NCI-H1105 (cell line): ENCODE results near the gene SLC10A2.
A peak's percentile ranks its signal among the peaks of the same experiment; 100 is the strongest.
"Not testable (repeated sequence)": the region's sequence is repeated elsewhere in the genome, so short reads cannot be mapped to it uniquely, and the experiment has no call there.

Source experiments
- DNase-seq: peaks from one replicate; lab custom pipeline; 2025; lab: John Stamatoyannopoulos, UW

SLC10A2 gene, protein sequence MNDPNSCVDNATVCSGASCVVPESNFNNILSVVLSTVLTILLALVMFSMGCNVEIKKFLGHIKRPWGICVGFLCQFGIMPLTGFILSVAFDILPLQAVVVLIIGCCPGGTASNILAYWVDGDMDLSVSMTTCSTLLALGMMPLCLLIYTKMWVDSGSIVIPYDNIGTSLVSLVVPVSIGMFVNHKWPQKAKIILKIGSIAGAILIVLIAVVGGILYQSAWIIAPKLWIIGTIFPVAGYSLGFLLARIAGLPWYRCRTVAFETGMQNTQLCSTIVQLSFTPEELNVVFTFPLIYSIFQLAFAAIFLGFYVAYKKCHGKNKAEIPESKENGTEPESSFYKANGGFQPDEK

DNA sequence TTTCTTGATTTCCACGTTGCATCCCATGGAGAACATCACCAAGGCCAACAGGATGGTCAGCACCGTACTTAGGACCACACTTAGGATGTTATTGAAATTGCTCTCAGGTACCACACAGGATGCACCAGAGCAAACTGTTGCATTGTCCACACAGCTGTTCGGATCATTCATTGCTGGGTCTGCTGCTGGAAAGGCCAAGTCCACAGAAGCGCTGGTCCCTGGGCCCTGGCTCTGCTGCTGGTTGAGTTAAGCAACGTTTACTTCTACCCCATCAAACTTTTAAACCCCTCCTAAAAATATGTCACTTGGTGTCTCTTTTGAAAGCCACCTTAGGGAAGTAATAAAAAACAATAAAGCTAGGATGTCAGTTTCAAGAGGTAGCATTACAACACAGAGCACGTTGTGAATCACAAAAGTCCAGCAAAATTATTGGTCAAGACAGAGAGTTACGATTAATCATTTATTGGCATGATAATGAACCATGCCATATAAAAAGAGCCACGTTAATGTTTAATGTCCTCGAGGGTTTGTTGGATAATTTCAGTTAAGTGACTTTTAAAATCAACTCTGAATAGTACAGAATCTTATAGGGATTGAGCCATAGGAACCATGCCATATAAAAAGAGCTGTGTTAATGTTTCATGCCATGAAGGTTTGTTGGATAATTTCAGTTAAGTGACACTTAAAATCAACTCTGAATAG lies at the start of gene SLC10A2:
Gene SLC10A2 (minus strand): TSS at position 339 of the 702 bp plus-strand sequence. CDS start 168 bp downstream, at position 171.
- no peak for DNase-seq

DNA sequence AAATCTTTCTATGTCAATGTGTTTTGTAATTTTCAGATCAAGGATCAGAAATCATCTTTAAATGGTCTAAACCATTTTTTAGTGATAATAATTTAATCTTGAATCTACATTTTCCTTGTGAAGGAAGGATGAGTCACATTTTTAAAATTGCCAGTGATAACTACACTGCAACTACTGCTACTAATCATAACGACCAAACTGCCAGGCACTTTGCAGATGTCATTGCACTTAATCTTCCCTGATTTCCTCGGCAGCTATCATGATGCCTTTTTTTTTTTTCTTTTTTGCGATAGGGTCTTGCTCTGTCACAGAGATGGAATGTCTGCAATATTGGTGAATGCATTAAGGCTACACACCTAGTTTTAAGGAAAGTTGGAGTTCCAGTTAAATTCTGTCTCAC lies 41.4 kb upstream of the SLC10A2 start:
- DNase-seq = no peak

DNA sequence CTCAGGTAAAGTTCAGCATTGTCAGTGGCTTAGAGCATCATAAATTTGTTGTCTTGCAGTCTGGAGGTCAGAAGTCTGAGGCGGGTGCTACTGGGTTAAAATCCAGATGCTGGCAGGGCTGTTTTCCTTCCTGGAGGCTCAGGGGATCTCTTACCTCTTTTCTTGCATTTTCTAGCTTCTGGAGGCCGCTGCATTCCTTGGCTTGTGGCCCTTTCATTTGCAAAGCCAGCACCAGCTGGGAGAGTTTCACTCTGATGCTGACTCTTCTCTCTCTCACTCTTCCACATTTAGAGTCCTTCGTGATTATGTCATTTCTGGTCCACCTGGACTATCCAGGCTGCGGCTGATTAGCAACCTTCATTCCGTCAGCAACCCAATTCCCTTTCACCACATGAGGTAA lies 38.1 kb upstream of the SLC10A2 start:
- no peak for DNase-seq

DNA sequence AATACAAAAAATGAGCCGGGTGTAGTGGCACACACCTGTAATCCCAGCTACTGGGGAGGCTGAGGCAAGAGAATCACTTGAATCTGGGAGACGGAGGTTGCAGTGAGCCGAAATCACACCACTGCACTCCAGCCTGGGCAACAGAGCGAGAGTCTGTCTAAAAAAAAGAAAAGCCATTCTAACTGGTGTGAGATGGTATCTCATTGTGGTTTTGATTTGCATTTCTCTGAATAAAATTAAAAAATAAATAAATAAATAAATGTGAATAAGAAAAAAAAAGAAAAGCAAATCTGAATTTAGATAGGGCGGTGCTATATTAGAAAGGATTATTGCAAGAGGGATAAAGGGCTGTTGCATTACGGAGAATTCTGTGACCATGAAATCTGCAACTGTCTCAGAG lies 37.2 kb upstream of the SLC10A2 start:
- not testable (repeated sequence) for DNase-seq

DNA sequence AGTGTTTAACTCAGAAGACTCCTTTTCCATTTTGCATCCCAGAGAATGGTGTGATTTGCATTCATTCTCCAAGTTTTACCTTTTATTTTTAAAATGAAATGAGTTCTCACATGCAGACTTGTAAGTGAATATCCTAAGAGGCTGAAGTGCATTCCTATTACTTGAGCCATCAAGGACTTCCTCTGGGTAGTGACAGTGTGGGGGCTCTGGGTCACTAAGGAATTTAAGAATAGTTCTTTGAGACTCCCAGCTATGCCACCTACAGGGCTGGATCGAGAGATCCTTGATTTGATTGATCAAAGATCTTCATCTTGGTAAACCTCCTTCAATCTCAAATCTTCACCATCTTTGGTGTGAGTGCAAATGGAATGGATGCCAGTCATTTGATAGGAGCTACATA lies 36.3 kb upstream of the SLC10A2 start:
- DNase-seq = no peak

DNA sequence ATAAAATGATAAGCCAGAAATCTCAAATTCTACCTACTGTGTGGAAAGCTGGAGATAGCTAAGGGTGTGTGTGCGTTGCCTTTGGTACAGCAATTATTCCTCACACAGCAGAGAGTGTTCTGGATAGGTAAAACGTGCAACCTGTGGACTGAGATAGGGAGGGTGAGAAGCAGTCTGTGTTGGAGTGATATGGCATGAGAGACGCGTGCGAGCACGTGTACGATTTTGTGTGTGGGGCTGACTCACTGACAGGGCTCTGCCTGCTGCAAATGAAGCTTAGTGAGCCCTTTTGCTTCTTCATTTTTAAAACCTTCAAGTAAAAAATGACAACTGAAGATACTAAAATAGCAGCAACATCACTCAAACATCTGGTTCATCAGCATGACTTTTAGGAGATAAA lies 35.7 kb upstream of the SLC10A2 start:
- no peak for DNase-seq

DNA sequence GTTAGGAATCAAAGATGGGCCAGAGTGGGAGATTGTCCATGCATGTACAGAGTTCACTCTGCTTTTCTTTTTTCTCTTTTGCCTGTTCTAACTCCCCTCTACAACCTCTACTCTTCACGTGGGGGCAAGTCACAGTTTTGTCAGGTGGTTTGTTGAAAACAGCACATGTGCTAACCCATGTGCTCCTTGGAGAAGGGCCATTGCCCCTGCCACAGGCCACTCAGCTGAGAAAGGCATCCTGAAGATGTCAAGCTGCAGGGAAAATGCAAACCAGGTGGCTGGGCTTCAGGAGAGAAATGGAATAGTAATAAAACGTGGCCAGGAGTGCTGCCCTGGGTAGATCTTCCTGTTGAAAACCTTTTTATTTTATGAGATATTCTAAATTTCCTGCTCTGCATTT lies 35.3 kb upstream of the SLC10A2 start:
- DNase-seq = no peak

DNA sequence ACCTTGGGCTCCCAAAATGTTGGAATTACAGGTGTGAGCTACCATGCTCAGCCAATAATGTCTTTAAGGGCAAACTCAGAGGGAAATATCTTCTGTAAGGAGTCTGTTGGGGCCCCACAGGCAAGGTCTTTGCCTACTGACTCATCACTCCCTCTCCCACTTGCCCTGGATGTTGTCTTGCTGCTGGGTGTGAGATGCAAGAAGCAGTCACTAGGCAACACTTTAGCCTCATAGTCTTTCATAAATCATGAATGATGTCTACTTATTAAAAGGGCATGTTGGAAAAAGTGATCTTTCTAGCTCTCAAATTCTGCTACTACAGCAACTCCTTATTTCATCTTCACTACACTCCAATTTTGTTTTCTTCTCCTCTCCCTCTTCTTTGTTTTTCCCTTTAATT lies 34.6 kb upstream of the SLC10A2 start:
- DNase-seq = no peak

DNA sequence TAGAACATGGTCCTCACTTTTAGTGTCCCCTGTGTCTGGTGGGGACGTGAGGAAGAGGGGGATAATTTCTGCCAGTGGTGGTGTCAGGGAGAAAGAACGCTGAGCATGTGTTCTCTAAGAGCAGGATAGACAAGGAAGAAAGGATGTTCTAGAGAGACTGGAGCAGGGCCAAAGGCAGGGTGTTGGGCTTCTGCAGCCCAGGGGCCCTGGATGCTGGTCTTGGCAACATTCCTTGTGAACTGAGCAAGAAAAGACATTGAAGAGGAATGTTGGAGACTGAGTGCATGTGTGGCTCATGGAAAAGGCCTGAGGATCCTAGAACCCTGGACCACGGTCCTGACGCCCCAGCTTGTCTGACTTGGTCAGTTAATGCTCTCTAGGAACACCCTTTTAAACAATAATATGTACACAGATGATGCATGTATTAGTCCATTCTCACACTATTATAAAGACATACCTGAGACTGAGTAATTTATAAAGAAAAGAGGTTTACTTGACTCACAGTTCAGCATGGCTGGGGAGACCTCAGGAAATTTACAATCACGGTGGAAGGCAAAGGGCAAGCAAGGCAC lies 33.6 kb upstream of the SLC10A2 start:
- no peak for DNase-seq

DNA sequence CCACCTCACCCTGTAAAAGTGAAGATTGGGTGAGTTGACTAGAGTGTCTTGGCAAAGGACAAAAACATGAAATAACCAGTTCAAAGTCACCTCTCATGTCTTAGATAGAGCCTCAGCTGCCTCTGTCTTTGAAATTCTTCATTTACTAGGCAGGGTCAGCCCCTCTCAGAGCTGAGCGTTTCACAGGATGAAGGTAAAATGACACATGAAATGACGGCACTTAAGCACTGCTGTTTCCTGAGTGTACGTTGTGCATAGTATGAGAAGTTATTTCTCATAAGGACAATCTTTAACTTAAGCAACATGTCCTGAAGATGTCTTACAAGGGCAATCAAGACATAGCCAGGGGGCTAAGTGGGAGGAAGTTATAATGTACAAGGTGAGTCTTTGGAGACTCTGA lies 32.3 kb upstream of the SLC10A2 start:
- DNase-seq = no peak

DNA sequence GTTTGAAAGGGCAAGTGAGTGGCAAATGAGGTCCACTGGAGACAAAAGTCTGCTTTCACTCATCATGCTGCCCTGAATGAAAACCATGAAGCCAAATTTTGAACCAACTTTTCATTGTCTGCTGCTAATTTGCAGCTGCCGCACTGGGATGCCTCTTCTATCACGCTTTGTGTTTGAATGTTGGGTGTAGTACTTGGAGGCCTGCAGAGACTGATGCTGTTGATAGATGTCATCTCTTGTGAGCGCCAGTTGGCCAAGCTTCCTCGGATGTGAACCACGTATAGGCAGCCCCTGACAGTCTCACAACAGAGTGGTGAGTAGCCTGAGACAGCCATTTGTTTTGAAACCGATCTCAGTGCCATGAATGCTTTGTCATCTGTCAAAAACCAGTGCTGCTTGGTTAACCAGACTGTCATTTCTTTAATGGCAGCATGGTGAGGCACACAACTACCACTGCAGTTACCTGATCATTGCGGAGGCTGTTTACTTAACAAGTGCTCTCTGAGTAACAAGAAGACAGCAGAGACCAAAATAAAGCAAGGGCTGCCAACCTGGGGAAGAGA lies 31.2 kb upstream of the SLC10A2 start:
- DNase-seq = no peak

DNA sequence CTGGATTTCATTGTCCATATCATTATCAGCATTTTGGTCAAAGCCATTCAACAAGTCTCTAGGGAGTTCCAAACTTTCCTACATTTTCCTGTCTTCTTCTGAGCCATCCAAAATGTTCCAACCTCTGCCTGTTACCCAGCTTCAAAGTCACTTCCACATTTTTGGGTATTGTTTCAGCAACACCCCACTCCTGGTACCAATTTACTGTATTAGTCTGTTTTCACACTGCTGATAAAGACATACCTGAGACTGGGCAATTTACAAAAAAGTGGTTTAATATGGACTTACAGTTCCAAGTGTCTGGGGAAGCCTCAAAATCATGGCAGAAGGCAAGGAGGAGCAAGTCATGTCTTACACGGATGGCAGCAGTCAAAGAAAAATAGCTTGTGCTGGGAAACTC lies 27.4 kb upstream of the SLC10A2 start:
- DNase-seq = not testable (repeated sequence)

DNA sequence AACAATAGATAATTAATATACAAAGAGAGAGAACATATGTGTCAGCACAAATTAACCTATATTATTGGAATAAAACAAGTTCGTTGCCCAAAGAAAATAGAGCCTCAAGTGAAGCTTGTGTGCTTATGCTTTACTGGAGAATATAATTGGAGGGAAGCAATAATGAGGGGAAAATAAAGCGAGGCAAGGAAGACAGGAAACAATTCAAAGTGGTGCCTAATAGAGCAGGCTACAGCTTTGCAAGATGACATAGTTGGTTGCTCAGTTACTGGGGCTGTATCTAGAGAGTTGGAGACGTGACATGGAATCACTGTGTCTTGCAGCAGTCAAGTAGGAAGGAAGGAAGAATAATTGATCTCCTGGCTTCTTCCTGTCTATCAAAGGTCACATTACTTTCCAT lies 21.1 kb upstream of the SLC10A2 start:
- no peak for DNase-seq

DNA sequence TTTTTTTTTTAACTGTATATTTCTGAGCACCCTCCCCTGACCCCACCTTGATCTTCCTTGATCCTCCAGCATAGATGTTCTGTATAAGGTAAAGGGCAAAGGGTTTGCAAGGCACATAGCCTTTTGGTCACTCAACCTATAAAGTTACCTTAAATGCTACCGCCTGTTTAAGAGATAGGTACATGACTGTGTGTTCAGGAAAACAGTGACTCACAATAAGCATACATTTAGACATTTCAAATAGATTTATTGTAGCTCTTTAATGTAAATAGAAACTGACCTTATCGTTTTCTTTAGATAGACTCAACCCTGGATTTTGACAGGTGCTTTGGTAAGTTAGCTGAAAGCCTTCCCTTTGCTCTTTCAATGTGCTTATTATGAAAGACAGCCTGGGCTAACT lies 15.2 kb upstream of the SLC10A2 start:
- no peak for DNase-seq

DNA sequence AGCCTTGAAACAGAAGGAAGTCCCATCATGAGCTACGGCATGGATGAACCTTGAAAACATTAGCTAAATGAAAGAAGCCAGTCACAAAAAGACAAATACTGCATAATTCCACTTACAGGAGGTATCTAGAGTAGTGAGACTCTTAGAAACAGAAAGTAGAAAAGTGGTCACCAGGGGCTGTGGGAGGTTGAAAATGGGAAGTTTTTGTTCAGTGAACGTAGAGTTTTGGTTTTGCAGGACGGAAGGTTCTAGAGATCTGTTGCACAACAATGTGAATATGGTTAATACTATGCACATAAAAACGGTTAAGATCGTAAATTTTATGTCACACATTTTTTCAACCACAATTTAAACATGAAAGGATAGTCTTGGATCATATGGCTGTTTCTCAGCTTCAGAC lies 11.9 kb upstream of the SLC10A2 start:
- no peak for DNase-seq

DNA sequence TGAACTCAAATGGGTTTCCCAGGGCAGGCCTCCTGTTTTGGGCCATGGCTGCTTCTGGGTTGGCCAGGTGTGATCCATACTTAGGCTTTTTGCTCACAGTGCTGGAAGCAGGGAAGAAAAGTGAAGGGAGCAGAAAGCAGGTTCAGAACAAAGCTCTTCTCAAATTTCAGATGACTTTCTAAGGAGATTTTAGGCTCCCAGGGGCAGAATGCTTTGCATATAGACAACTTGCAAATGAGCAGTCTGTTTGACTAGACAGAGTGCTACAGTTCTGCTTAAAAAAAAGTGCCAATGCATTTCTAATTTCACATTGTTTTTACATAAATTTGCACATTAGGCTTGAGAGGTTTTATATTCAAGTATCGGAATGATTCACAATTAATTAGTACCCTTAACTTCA lies 2.6 kb upstream of the SLC10A2 start:
- DNase-seq = no peak

DNA sequence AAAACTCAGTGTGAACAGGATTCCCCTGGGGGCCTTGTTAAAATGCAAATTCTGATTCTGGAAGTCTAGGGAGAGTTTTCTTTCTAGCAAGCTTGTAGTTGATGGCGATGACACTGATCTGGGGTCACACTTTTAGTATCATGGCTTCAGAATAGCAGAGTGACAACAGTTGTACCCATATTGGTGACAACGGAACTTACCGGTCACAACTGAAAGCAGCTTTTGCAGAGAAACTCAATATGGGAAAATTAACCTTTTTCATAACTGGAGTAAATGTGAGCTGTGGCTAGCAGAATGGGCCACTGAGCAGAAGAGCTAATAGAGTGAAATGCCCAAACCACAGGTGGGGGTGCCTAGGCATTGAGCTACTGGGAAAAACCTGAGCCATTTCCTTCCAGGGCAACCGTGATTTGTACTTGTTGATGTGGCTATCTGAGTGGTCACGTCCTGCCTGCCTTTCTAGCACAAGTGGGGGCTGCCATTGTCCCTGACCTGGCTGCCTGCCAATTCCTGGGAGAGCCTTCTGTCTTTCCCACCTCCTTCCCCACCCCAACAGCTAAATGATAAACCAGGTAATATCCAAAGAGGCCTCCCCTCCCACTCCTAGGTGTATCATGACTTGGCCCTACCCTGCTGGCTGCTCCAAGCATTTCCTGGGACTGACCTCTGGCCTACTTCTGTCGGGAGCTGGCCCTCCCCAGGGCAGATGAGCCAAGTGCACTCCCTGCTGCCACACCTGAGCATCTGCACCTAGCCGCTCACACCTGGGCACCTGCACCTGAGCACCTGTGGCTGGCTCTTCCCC lies 1.7 kb upstream of the SLC10A2 start:
- no peak for DNase-seq

DNA sequence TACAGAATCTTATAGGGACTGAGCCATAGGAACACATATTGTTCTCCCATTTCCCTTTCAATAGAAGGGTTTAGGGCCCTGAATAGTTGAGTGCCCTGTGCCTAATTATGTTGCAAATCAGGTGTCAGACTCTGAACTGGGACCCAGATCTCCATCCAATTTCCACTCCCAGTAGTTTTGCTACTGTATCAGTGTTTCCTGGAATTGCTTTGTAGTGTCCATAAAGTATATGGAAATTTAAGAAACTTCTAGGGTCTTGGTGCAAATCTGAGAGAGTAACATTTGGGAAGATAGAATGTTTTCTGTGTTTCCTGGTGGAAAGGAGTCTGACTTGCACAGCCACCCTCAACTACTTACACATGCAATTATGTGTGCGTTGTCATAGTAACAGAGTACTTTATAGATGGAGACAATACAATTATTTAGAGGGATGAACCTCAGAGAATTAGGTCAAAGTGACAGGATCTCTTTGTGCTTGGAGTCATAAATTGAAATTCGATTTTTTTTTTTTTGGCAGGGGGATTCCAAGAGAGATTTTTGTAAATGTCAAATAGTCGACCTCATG lies 646 bp upstream of the SLC10A2 start:
- DNase-seq = peak; percentile 26

DNA sequence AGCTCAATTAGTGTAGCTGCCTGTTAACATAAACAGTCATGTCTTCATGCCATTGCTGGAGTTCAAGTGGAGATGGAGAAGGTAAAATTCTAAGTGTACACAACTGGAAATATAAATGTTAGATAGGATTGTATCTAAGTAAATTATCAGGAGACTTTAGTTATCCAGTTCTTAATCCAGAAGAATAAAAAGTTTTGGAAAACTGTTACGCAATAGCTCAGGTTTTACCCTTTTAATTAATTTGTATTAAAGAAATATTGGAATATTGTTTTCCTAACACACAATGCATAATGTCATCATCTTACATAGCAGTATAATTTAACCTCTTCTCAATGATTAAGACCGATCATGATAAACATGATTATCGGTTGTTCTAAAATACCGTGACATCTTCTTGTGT lies 2.8 kb downstream of the SLC10A2 start:
- DNase-seq = no peak

DNA sequence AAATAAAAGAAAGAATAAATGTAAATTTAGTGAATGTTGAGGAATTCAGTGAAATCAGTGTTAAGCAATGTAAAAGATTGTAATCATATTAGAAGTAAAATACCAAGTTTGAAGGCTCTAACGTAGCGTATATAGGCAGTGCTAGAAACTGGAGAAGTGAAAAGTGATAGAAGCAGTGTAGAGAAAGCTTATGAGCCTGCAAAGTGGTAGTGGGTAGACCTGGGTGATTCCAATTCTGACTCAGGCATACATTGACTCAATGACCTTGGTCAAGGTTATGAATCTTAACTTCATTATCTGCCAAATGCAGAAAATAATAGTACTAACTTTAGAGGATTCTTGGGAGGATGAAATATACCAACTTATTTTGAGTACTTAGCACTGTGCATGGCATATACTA lies 4.1 kb downstream of the SLC10A2 start:
- no peak for DNase-seq

DNA sequence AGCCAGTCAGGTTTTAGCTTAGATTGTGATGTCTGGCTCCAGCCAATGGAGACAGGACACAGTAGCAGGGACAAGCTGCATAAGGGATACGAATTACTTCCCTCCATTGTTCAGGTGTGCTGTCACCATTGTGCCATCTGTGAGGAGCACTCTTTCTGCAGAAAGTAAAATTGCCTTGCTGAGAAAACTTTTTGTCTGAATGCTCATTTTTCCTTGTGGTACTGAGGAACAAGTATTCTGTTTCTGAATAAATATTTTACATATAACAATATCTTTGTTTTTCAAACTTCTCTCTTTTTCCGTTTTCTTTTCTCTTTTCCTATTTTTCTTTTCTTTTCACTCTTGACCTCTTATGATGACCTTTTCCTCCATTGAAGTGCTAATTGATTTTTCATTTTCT lies 10.2 kb downstream of the SLC10A2 start:
- DNase-seq = no peak

DNA sequence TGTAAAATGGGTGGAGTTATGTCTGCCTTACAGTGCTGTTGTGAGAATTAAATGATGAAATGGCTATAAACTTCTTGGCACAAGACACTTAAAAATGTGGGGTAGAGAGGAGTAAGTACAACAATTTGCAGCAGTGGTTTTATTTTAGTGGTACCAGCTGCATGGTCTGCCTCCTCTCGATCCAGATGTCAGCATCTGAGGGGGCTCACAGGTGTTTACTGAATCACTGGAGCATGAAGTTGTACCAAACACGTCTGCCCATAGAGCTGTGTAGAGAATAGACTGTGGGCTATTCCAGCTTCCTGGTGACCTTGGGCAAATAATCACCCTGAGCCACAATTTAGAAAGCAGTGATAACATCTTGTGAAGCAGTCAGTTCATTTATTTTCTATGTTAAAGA lies 11.1 kb downstream of the SLC10A2 start:
- DNase-seq = no peak
